C4-2B (cell line): Measurements from ENCODE around the gene PPP2R2B.

ENCODE experiments used
- ZFX ChIP-seq: fragments of 450-650 bp; IDR thresholded peaks from 2 replicates; pipeline ENCODE4 v1.6.1; 2017
- TF ChIP-seq, protein P1 (sequence below): fragments of 450-650 bp; conservative IDR thresholded peaks from 2 replicates; pipeline ENCODE4 v1.5.1; 2017; ENCODE audit warnings: mild to moderate bottlenecking

DNA sequence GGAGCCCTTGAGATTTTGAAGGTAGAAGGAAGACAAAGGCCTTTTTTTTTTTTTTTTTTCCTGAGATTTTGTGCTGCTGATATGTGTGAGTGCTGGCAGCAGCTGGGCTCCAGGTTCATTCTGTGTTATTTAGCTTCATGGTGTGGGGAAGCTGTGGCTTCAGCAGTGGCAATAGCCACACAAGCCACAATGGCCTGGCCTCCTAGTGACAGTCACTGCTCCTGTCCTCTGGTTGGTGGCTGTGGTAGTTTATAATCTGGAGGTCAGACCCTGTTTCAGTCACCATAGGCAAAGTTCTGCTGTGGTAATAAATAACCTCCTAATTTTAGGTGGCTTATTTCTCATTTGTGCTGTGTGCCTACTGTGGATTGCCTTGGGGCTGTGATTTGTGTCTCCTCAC is 334.3 kb downstream of the PPP2R2B start:
- TF ChIP-seq, protein P1, sequence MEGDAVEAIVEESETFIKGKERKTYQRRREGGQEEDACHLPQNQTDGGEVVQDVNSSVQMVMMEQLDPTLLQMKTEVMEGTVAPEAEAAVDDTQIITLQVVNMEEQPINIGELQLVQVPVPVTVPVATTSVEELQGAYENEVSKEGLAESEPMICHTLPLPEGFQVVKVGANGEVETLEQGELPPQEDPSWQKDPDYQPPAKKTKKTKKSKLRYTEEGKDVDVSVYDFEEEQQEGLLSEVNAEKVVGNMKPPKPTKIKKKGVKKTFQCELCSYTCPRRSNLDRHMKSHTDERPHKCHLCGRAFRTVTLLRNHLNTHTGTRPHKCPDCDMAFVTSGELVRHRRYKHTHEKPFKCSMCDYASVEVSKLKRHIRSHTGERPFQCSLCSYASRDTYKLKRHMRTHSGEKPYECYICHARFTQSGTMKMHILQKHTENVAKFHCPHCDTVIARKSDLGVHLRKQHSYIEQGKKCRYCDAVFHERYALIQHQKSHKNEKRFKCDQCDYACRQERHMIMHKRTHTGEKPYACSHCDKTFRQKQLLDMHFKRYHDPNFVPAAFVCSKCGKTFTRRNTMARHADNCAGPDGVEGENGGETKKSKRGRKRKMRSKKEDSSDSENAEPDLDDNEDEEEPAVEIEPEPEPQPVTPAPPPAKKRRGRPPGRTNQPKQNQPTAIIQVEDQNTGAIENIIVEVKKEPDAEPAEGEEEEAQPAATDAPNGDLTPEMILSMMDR: no peak
- TF ChIP-seq ZFX: no peak
